Thoracic aorta (tissue), 2 donors: ENCODE results near the gene EIF4H. TPM values are rescaled to one million over a fixed set of nuclear protein-coding genes. Genes with fewer than 3 reads are reported as not detected.

Source experiments
- ATAC-seq: fragments of 150-250 bp; one replicate; pipeline ENCODE4 v1.8.0; 2017; ENCODE audit warnings: low read depth; ENCODE audit not compliant: insufficient number of reproducible peaks, low FRiP score
- DNase-seq: peaks from one replicate; pipeline ENCODE4 v3.0.0-alpha.2; 2020; ENCODE audit warnings: low spot score
- H3K27ac ChIP-seq, 2 donors: fragments of 200-600 bp; sonication (generic); 1 replicate in 1 of 2; 2 replicates in 1 of 2; pipeline ENCODE4 v1.5.1; 2016; ENCODE audit warnings: mild to moderate bottlenecking in 2 of 2, moderate library complexity in 2 of 2
- H3K27me3 ChIP-seq: fragments of 200-600 bp; sonication (generic); replicated peaks from 2 replicates; pipeline ENCODE4 v1.6.0; 2016; ENCODE audit warnings: mild to moderate bottlenecking; ENCODE audit not compliant: insufficient read depth
- H3K36me3 ChIP-seq: fragments of 200-600 bp; sonication (generic); one replicate; pipeline ENCODE4 v1.5.1; 2016
- H3K4me1 ChIP-seq, 2 donors: fragments of 200-600 bp; sonication (generic); 1 replicate in 1 of 2; 2 replicates in 1 of 2; pipeline versions ENCODE4 v1.5.1 to v1.6.0; 2016; ENCODE audit warnings: low read depth in 2 of 2, mild to moderate bottlenecking in 1 of 2; ENCODE audit not compliant: control insufficient read depth in 1 of 2
- H3K4me3 ChIP-seq: fragments of 200-600 bp; sonication (generic); 2 replicates; pipeline ENCODE4 v1.5.1; 2016; ENCODE audit warnings: mild to moderate bottlenecking
- H3K9me3 ChIP-seq: fragments of 200-600 bp; sonication (generic); 2 replicates; pipeline ENCODE4 v1.5.1; 2016
- total RNA-seq, 2 donors: library from RNA; depleted of rRNA; stranded (reverse); fragments of >200 nt; gene quantifications; one replicate each; pipeline versions ENCODE4 v1.1.0 to v1.2.3, GENCODE V29; 2016
- TF ChIP-seq, protein P1 (sequence below): fragments of 200-600 bp; sonication (generic); IDR thresholded peaks from one replicate; pipeline ENCODE4 v1.5.1; 2019; ENCODE audit warnings: antibody characterized with exemption

The EIF4H gene
- total RNA-seq, 2 donors from 2014 or later = 210 to 244 TPM

DNA sequence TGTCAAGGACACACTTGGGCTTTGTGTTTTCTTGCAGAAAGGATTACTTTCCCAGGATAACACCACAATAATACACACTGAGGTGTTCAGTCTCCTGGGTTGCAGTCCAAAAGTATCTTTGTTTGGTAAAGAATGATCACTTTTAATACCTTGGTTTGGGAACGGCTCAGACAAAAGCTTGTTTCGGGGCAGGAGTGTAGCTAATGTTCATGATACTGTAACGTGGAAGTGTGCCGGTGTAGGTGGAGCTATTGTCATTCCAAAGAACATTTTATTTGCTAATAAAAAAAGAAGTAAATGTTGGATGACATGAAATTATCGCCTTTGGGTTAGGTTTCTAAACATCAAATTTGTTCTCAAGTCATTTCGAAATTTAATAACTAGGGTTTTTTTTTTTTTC lies 1.2 kb downstream of the EIF4H start:
- no peak for DNase-seq
- TF ChIP-seq, protein P1, sequence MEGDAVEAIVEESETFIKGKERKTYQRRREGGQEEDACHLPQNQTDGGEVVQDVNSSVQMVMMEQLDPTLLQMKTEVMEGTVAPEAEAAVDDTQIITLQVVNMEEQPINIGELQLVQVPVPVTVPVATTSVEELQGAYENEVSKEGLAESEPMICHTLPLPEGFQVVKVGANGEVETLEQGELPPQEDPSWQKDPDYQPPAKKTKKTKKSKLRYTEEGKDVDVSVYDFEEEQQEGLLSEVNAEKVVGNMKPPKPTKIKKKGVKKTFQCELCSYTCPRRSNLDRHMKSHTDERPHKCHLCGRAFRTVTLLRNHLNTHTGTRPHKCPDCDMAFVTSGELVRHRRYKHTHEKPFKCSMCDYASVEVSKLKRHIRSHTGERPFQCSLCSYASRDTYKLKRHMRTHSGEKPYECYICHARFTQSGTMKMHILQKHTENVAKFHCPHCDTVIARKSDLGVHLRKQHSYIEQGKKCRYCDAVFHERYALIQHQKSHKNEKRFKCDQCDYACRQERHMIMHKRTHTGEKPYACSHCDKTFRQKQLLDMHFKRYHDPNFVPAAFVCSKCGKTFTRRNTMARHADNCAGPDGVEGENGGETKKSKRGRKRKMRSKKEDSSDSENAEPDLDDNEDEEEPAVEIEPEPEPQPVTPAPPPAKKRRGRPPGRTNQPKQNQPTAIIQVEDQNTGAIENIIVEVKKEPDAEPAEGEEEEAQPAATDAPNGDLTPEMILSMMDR = no peak
- Histone ChIP-seq H3K4me1 (peaks cover 35 to 61% of the 10 kb centered on the region in 2 donors), H3K27ac (no peak overlapping the region), H3K9me3 (no peaks in the 10 kb centered on the region), H3K27me3 (no peaks in the 10 kb centered on the region), H3K36me3 (no peaks in the 10 kb centered on the region), H3K4me3 (peak overlapping the region; percentile 90)
- no peak for ATAC-seq

DNA sequence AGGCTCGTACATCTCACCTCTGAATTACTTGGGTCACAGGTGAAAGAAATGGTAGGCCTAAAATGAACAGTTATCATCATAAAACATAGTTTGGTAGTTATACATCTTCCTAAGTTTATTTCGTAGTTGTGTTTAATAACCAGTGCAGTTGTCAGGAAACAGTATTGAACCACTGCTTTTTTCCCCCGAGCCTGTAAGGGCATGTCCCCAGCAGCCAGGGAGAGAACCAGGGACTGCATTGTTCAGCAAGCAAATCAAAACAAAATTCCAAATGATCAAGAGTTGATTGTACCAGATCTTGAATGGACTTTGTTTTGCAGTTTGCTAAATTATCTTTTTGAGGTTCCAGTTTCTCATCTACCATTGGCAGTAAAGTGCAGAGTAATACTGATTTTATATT lies 2.4 kb downstream of the EIF4H start:
- Histone ChIP-seq H3K36me3 (no peaks in the 10 kb centered on the region), H3K9me3 (no peaks in the 10 kb centered on the region), H3K27me3 (no peaks in the 10 kb centered on the region), H3K27ac (no peak overlapping the region), H3K4me3 (no peak overlapping the region), H3K4me1 (peaks cover 41 to 73% of the 10 kb centered on the region in 2 donors)
- no peak for ATAC-seq
- TF ChIP-seq, protein P1 = no peak
- no peak for DNase-seq

GRCh38 chr7:74178632-74179031 lies 4.5 kb downstream of the EIF4H start:
- Histone ChIP-seq H3K4me3 (no peak overlapping the region), H3K27ac (no peak overlapping the region), H3K27me3 (no peaks in the 10 kb centered on the region), H3K36me3 (no peaks in the 10 kb centered on the region), H3K9me3 (no peaks in the 10 kb centered on the region), H3K4me1 (peaks cover 57 to 88% of the 10 kb centered on the region in 2 donors)
- ATAC-seq (no peak), DNase-seq (no peak)
- TF ChIP-seq, protein P1 = no peak

DNA sequence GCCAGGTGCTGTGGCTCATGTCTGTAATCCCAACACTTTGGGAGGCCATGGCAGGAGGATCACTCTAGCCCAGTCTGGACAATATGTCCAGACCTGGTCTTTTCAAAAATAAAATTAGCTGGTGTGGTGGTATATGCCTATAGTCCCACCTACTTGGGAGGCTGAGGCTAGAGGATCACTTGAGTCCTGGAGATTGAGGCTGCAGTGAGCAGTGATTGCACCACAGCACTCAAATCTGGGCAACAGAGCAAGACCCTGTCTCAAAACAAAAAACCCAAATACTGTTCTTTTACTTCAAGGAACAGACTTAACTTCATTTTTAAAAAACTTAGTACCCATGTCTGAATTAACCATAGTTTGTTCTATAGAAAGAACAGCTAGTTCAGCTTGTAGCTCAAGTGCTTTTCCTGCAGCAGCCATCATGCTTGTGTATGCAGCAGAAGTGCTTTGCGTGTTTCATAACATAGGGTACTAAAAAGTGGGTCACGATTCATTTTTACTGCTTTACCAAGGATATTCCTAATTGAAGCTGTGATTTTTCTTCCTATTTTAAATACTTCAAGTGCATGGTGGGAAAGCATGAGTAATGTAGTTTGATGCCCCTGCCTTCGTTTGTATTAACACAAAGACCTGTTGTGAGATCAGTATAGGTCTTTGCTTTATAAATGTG lies 5.9 kb downstream of the EIF4H start:
- Histone ChIP-seq H3K27ac (no peak overlapping the region), H3K4me3 (no peak overlapping the region), H3K36me3 (no peaks in the 10 kb centered on the region), H3K27me3 (no peaks in the 10 kb centered on the region), H3K4me1 (peaks cover 68 to 100% of the 10 kb centered on the region in 2 donors), H3K9me3 (no peaks in the 10 kb centered on the region)
- no peak for DNase-seq
- no peak for ATAC-seq
- TF ChIP-seq, protein P1 = no peak

- H3K9me3 ChIP-seq = no peaks in the 10 kb centered on the region
- no peak for ATAC-seq
- no peak overlapping the region for H3K4me3 ChIP-seq
- peaks cover 69 to 100% of the 10 kb centered on the region in 2 donors for H3K4me1 ChIP-seq
- TF ChIP-seq, protein P1 = no peak
- no peak overlapping the region for H3K27ac ChIP-seq
- no peaks in the 10 kb centered on the region for H3K27me3 ChIP-seq
- no peak for DNase-seq
- no peaks in the 10 kb centered on the region for H3K36me3 ChIP-seq
These were observed 6.7 kb downstream of the EIF4H start for GRCh38 chr7:74180866-74181265.
